HG02623 (cell line): ENCODE results near the gene STX19.
"Not testable (repeated sequence)": the region's sequence is repeated elsewhere in the genome, so short reads cannot be mapped to it uniquely, and the experiment has no call there.

Experiments
- ATAC-seq: cut with Tn5 transposase; IDR thresholded peaks from one replicate; pipeline ENCODE4 v1.9.1; 2021; ENCODE audit warnings: moderate library complexity; ENCODE audit not compliant: unreplicated experiment

STX19 gene, protein sequence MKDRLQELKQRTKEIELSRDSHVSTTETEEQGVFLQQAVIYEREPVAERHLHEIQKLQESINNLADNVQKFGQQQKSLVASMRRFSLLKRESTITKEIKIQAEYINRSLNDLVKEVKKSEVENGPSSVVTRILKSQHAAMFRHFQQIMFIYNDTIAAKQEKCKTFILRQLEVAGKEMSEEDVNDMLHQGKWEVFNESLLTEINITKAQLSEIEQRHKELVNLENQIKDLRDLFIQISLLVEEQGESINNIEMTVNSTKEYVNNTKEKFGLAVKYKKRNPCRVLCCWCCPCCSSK

DNA sequence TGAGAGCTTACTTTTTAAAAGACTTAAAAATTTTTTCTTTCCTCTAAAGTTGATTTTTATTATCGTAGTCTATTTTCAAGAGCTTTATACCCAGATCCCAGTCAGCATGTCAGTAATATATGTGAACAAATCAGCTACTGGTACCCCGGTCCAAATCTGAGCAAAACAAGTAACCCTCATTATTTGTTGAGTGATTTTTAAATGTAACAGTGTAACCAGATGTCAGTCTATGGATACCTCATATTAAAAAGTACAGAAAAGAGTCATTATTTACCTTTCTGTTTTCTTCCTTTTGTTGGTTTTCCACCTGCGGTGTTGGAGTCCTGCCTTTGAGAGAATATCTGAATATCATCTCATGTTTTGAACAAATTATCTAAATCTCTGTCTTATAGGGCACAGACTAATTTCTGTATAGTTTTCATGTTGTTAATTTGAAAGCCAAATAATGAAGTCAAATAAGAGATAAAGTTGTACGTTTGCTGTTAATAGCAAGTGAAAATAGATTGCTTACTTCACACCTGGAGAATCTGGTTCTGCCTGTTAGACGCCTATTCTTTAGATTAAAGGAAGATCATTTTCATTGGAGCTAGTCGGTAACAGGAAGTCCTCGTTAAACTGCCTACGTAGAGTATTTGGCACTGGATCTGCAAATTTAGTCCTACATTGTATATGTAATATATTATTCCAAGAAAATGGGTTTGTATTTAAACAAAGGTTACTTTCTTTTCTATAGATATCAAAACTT, at the start of gene STX19:
Gene STX19 (minus strand): TSS at position 505 of the 745 bp plus-strand sequence. CDS start 13,328 bp downstream, outside the sequence.
- no peak for ATAC-seq

DNA sequence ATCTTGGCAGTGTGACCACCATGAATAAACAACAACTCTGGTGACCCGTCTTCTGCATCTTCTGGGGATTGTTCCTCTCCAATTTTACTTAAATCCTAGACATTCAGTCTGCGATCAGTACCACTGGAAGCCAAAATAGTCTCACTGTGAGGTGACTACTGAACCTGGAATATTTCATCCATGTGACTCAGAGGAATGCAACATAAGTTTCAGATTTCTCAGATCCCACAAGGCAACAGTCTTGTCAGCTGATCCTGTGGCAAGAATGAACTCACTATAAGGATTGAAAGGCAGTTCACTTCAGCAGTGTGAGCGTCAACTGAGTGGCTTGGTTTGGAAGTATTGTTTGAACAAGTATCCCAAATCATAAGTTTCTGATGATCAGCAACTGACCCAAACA, 47.7 kb upstream of the STX19 start:
- ATAC-seq: no peak

DNA sequence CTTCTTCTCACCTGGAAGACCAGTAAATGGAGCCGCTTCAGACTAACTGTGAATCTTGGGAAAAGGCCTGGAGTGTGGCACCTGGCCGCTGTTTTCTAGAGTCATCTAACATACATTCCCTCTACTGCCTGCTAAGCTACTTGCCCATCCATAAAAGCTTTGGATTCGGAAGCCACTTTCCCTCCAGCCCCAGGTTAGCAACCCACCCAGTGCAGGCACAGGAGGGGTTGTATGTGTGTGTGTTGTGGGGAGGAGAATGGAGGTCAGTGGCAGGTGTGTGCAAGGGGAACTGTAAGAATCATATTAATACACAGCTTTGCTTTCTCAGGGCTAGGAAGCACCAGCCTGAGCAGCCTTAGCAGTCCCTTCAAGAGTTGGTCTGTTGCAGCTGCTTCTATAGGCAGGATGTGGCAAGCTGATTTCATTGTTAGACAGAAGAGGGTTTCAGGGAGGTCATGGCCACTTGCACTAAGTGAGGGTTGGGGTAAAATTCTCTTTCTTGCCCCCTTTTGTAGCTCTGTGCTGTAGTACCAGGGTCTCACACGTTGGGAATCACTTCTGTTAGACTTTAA, 43.4 kb upstream of the STX19 start:
- ATAC-seq: peak; percentile 85

DNA sequence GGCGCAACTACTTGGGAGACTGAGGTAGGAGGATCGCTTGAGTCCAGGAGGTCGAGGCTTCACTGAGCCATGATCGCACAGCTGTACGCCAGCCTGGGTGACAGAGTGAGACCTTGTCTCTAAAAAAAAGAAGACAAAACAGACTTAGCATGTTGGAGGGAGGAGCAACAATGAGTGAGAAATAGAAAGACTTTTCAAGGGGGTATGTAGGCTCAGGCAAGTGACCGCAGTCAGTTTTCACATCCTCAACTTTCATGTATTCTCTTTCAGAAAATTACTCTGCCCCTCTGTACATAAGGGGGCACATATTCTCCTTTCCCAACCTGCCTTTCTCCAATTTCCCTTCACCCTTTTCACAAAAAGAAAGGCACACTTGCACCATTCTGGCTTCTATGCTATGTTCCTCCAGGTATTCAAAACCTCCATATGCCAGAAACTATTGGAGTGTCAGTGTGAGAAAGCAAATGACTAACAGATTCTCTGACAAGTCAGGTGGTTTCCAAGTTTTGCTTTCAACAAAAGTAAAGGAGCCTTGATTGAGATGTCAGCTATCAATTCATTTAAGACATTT, 42.0 kb upstream of the STX19 start:
- ATAC-seq: peak; percentile 39

DNA sequence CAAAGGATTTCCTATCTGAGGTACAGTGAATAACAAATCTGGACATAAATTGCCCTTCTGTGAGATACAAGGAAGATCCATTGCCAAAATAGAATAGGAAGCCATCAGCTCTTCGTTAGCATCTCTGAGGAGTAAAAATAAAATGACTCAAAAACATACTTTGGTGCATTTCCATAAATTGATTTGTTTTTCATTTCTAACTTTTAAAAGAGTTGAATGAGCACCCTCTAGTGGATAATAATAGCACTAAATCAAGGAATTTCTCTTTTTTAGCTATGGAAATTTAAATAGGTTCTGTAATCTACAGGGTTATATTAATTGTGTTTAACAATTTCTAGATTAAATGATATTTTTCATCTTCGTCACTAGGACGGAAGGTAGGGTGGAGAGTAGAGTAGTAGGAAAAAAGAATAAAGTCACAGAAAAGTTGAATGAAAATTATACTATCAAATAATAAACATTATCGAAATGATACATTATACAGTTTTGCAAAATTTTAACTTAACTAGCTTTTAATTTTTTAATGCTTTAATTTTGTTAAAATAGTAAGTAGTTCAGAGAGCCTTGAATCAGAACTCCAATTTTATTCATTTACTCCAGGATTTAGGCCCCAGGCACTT, 40.9 kb upstream of the STX19 start:
- no peak for ATAC-seq

DNA sequence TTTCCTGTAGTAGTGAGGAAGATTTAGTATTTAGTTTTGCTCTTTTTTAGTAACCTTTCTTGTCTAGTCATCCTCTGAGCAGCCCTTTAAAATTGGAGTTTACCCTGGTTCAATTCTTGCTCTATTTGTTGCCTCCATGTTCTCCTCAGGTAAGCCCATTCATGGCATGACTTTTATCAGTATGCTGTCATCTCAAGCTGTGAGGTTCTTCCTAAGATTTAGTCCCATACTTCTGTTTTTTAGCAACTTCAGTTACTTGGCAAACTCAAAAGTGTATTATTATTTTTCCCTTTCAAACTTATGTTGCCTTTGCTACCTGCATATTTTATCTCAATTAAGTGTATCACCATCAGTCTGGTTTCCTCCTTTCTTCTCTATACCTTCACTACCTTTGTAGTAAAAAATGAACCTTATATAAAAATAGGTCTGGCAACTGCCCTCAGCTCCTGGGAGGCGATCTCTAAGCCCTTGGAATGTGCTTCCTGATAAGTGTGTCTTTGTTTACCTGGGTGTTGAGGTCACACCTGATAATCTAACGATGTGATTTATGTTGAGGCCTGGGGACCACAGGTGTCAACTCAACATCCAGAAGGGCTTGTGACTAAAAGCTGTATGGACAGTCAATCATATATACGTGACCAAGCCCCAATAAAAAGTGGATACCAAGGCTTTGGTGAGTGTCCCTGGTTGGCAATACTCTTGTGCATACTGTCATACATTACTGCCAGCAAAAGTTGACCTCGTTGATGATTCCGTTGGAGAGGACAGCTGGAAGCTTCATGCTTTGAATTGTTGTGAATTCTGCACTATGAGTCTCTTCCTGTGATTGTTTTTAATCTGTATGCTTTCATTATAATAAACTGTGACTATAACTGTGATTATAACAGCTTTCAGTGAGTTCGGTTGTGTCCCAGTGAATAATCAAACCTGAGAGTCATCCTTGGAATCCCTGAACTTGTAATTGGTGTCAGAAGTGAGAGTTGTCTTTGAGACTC, 38.4 kb upstream of the STX19 start:
- ATAC-seq: no peak

DNA sequence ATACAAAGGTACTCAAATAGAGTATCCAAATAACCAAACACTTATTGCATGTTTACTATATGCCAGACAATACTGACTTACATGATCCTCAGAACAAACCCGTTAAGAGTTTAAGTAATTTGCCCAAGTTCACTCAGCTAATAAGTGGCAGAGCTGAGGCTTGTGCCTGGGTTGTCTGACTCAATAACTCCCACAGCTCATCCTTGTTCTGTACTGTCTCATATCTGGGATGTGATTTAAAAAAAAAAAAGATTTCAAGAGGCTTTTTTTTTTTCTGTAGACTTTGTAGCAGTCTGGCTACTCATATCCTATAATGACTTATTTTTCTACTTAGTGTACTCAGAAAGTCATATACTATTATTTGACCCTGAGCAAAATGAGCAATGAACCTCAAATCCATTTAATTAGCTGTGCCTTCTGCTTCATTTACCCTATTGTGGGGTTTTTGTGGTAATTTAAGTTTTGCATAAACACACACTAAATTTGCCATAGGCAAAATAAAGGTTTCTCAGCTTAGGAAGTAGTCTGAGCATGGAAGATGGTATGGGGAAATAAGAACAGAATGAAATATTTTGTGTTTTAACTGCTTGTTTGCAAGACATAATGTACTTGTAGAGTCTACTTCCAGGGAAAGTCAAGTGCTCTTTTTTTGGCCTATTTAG, 37.6 kb upstream of the STX19 start:
- ATAC-seq: no peak

DNA sequence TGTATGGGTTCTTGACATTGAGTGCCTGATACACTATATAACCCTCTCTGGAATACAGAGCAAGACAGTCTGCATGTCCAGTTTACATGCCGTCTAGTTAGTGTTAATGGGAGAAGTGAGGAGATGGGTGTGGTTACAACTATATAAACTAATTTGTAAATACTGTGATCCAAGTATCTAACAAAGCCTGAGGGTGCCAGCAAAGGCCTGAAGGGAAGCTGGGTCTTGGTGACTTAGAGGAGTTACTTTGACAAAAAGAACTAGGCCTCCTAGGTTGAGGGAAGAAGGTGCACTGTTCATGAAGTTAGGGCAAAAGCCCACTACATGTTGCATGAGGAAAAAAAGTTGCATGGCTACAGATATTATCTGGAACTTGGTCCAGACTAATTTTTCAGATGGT, 36.7 kb upstream of the STX19 start:
- ATAC-seq: no peak

DNA sequence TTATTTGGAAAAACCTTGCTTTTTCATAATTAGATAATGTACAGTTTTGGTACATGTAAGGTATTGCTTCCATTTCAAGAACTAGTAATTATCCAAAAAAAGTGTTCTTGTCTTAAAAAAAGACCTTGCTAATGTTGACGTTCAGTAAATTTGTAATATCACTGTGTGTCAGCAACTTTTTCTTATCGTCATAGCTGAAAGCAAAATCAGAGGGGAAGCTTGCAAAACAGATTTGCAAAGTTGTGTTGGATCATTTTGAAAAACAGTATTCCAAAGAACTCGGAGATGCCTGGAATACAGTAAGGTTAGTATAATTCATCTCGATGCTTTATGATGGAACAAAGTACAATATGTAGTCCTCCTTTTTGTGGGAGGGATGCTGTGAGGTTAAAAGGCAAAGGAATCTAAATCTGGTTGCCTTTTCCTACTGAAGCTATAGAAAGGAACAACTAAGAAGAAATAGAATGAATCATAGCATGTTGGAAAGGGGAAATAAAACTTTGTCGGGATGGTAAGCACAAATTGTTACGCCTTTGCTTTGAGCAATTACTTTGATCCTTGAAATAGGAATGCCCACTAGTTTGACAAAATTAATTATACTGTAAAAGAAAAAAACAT, 36.0 kb upstream of the STX19 start:
- no peak for ATAC-seq

DNA sequence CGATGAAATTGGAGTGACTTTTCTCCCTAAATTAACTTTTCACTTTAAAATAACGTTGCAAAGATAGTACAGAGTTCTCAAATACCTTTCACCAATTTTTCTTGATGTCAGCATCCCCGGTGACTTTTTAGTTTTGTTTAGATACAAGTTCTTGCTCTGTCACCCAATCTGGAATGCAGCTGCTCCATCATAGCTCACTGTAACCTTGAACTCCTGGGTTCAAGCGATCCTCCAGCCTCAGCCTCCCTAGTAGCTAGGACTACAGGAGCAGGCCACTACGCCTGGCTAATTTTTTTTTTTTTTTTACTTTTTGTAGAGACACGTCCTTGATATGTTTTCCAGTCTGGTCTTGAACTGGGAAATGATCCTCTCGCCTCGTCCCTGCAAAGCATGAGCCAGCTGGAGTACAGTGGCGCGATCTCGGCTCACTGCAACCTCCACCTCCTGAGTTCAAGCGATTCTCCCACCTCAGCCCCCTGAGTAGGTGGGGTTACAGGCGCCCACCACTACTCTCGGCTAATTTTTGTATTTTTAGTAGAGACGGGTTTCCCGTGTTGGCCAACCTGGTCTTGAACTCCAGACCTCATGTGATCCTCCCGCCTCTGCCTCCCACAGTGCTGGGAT, 35.2 kb upstream of the STX19 start:
- no peak for ATAC-seq

DNA sequence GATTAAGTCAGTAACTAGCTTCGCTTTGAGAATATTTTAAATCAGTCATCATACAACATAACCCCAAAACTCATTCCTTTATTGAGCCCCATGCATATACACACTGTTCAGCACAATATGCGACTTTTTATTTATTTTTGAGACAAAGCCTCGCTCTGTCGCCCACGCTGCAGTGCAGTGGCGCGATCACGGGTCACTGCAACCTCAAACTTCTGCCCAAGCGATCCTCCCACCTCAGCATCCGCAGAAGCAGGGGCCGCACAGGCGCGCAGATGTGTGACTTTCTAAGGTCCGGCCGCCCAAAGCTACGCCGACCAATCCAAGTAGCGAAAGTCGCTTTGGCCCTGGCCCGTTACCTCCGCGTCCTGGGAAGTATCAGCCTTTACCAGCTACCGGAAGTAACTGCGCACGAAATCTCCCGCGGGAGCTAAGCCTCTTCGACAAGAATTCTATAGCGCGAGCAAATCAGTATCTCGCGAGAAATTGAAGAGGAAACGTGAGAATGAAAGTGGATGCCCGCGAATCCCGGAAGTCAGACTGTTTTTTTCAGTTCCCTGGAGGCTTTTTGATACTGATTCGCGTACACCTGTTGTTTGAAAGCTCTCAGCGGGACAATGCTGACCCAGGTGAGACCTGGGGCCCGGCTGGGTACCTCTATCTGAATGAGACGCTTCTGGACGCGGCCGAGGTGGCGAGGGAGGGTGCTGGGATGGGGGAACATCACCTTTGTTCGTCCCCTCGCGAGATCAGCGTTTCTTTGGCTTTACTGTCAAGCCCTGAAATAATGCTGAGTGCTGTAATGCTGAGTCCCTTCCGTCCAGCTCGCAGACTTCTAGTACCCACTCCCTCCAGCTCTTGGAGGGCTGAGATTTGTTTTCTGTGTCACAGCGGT, 34.4 kb upstream of the STX19 start, which contains the start of the genes DHFR2 and NSUN3:
Gene DHFR2 (minus strand): TSS at position 404 of the 892 bp plus-strand sequence. CDS start 1,405 bp downstream, outside the sequence.
Gene NSUN3 (plus strand): TSS at position 549 of the 892 bp plus-strand sequence. CDS start 66 bp downstream, at position 615.
- peak; percentile 94 for ATAC-seq

DNA sequence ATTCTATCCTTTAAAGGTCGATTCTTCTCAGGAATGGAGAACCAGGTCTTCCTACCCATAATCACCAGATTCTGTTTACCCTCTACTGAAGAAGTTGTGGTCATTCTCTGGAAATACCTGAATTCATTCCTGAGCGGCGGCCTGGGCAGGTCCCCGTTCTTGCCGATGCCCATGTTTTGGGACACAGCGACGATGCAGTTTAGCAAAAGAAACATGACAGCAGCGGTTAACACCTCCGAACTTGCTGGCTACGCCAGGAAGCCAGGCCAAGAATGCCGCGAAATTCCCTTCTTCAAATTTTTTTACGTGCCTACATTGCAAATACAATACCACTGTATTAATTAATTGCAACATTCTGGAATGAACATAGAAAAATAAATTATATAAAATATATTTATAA, 32.9 kb upstream of the STX19 start:
- no peak for ATAC-seq

DNA sequence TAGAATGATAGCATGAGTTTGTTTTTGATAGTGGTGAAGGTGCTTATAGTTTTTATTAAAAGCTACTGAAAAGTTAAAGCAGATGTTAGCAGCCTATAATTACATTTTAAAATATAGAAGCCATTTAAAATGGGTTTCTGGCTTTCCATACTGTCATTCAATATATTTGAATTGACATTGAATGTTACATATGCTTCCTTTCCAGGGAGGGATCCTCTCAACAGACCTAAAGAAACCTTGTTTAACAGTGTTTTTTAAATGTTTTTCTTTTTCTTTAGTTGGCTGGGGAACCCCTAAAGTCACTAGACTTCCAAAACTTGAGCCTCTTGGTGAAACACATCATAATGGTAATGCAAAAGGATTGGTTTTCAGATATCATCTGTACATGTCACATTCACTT, 22.1 kb upstream of the STX19 start:
- ATAC-seq: no peak

DNA sequence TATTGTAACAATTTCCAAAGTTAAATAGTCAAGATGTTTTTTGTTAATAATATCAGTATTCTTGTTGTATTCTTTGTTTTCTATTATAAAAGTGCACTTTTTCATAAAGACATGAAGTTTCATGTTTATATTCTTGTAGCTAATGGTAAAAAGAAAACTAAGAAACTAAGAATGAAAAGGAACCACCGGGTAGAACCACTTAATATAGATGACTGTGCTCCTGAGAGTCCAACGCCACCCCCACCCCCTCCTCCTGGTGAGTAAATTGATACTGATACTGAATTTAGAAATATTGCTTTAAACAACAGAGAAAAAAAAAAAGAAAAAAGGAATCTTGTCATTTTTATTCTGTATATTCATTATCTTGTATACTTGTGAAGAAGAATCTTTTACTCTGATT, 20.9 kb upstream of the STX19 start:
- ATAC-seq: no peak

DNA sequence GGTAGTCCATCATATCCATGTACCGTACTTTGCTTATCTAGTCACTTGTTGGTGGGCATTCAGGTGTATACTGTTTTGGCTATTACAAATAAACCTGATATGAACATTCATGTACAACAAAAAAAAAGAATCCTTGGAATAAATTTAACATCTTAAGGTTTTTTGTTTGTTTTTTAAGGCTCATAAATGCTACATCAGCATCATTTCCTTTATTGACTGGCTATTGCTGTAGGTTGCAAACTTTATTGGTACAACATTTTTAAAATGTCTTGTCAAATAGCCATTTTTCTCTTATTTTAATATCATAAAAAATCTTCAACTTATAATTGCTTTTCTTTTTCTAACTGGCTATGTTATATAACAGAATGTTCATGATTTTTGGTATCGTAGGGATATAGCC, 18.1 kb upstream of the STX19 start:
- no peak for ATAC-seq

DNA sequence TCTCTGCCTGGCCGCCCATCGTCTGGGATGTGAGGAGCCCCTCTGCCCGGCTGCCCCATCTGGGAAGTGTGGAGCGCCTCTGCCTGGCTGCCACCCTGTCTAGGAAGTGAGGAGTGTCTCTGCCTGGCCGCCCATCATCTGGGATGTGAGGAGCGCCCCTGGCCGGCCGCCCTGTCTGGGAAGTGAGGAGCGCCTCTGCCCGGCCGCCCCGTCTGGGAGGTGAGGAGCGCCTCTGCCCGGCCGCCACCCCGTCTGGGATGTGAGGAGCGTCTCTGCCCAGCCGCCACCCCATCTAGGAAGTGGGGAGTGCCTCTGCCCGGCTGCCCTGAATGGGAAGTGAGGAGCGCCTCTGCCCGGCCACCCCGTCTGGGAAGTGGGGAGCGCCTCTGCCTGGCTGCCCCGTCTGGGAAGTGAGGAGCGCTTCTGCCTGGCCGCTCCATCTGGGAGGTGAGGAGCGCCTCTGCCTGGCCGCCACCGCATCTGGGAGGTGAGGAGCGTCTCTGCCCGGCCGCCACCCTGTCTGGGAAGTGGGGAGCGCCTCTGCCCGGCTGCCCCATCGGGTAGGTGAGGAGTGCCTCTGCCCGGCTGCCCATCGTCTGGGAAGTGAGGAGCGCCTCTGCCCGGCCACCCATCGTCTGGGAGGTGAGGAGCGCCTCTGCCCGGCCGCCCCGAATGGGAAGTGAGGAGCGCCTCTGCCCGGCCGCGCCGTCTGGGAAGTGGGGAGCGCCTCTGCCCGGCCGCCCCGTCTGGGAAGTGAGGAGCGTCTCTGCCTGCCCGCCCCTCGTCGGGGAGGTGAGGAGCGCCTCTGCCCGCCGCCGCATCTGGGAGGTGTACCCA, 15.9 kb upstream of the STX19 start:
- ATAC-seq: not testable (repeated sequence)

DNA sequence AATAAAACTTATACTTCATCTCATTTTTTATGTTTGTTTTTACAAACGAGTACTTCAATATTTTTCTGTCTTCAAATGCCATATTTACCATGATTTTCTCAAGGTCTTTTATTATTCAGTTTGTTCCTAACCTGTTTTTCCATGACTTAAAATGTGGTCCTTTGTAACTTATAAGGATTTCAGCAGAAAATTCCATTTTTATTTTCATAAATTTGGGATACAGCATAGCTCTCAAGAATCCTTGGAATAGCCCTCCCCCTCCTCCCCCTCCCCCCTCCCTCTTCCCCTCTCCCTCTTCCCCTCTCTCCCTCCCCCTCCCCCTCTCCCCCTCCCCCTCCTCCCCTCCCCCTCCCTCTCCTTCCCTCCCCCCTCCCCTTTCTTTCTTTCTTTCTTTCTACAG, 14.9 kb upstream of the STX19 start:
- no peak for ATAC-seq
